Renal cortical epithelial cell (primary cell): Measurements from ENCODE around the gene TGFBR1. TPM values are rescaled to one million over a fixed set of nuclear protein-coding genes. Genes with fewer than 3 reads are reported as not detected.
"Not testable (repeated sequence)": the region's sequence is repeated elsewhere in the genome, so short reads cannot be mapped to it uniquely, and the experiment has no call there.

Source experiments
- DNase-seq: peaks from one replicate; pipeline ENCODE4 v3.0.0-alpha.2; 2011; ENCODE audit warnings: low read depth
- total RNA-seq: library from RNA; depleted of rRNA; stranded (reverse); fragments of >200 nt; gene quantifications from 2 replicates; pipeline ENCODE4 v1.2.3, GENCODE V29; 2014

The TGFBR1 gene
- total RNA-seq, 1 donor from 2014 or later: 317 TPM

DNA sequence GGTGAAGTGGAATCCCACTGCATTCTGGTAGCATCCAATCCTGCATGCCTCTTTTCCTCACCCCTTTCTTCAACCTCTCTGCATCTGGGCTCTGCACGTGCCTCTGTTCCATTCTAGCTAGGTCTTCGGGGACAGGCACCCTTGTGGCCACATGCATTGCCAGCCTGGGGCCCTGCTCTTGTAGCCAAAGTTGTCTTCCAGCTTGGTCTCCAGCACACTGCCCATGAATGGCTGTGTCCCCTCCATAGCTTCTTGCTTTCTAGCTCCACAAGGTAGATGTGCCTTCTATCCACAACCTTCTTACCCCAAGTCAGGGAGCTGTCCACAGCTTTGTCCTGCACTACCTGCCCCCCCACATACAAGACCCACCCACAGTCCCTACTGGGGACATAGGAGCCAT, 84.3 kb downstream of the TGFBR1 start:
- DNase-seq: no peak

DNA sequence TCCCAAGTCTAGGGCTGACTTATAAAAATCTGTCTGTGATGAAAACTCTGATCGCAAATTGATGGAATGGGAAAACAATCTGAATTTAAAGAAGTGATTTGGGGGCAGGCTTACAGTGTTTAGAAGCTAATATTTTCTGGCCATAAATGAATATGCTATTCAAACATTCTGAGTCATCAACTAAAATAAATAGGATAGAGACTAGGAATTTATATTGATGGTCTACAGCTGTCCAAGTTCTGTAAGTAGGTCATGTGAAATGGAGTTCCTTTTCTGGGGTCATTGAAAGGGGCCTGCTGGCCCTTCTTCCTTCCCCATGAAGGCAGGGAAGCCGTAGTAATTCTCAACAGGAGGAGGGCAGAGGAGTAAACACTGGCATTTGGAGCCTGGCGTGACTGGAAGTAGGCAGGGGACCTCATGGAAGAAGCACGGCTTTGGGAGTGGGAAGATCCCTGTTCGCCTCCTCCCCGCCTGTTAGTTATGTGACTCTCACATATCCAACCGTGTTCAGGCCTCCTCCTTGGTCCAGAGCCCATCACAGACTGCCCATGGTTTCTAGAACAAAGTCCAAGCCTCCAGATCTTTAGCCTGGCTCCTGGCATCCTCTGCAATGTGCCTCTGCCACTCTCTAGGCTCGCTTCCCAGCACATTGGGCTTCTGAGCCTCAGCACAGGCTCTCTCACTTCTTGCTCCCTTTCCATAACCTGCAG, 85.1 kb downstream of the TGFBR1 start:
- no peak for DNase-seq

DNA sequence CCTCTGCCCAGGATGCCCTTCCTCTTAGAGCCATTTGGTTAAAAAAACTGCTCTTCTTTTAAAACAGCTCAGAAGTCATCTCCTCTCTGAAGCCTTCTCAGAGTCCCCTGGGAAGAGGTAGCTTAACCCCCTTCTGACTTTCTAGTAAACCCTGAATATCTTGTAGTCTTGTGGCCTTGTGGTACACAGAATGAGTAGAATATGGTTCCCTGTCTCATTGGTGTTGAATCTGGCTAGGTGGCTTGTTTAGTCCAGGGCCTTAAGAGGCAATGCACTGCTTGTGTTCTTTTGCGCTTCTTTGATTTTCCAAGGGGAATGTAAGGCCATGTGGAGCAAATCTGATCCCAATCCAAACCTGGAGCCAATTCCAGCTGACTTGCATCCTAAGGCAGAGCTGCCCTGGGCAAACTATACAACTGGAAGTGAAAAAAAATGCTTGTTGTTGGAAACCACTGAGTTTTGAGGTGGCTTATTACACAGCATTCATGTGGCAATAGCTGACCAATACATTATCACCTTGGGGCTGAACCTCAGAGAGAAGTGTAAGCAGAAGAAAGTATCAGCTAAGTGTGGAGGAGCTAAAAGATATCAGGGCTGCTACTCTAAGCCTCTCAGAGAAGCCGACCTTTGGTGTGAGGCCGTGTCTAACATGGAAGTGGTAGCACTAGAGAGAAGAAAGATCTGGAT, 85.8 kb downstream of the TGFBR1 start:
- DNase-seq: no peak

DNA sequence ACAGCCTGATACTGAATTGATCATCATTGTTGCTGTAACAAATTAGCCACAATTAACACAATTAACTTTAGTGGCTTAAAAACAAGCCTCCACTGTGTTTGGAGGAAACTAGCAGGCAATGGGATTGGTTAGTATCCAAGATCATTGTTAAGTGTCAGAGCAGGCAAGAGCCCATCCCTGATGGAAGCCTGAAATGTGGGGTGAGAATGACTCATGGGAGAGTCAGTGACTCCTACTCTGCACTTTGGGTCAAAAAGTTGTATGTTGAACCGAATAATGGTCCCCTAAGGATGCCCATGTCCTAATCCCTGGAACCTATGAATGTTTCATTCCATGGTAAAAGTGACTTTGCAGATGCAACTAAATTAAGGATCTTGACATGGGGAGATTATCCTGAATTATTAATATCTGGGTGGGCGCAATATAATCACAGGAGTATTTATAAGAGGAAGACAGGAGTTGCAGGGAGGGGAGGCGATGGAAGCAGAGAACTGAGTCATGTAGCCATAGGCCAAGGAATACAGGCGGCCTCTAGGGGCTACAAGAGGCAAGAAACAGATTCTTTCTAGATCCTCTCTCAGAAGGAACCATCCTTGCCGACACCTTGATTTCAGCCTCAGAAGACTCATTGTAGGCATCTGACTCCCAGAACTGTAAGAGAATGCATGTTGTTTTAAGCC, 88.0 kb downstream of the TGFBR1 start:
- no peak for DNase-seq

DNA sequence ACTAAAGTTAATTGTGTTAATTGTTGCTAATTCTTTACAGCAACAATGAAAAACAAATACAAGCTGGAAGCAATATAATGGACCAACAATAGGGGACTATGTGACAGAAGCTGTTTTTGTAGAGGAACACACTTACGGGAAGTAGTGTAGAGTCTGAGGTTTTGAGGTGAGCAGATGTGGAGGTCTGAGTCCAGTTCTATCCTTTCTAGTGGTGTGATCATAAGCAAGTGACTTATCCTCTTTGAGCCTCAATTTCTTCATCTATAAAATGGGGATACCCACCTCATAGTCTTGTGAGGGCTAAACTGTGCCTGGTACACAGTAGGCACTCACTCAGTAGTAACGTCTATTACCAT, 88.5 kb downstream of the TGFBR1 start:
- no peak for DNase-seq

DNA sequence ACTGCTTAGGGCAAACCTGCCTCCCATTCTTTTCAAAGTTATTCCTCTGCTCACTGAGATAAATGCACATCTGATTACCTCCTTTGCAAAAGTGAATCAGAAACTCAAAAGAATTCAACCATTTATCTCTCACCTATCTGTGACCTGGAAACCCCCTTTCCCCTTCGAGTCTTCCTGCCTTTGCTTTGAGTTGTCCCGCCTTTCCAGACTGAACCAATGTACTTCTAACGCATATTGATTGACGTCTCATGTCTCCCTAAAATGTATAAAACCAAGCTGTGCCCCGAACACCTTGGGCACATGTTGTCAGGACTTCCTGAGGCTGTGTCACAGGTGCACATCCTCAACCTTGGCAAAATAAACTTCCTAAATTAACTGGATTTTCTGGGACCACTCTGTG, 91.6 kb downstream of the TGFBR1 start:
- not testable (repeated sequence) for DNase-seq

DNA sequence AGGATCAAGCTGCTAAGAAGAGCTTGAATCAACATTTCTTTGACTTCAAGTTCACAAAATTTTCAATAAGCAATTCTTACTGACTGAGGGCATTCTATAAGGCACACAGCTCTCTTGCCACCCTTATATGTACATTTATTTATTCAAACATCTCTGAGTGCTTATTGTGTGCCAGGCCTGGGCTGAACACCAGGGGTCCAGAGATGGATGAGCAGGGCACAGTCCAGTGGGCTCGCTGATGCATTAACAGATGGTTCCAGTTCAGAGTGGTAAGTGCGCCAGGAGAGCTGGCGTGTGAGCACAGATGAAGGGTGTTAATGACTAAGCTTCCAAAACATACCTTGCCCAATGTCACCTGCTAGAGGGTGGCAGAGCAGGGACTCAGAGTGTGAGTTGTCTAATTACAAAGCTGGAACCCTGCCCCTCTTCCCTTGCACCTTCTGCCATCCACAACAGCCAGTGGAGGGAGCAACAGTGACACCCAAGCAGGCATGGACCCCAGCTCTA, 92.3 kb downstream of the TGFBR1 start:
- no peak for DNase-seq

DNA sequence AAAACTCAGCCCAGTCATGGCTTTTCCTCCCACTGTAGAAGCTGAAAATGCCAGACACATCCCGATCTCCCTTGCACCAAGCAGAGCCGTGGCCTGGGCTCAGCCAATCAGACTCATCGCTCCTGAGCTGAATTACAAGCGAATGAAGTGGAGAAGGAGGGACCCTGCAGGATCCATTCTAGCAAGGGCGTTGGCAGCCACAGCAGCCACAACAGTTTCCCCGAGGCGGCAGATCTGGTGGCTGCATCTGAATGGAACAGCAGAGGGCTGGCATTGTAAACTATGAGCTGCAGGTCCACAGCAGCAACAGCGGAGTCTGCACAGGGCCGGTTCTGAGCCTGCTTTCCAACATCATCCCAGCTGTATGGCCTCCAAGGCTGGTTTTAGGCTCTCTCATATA, 93.1 kb downstream of the TGFBR1 start:
- no peak for DNase-seq

DNA sequence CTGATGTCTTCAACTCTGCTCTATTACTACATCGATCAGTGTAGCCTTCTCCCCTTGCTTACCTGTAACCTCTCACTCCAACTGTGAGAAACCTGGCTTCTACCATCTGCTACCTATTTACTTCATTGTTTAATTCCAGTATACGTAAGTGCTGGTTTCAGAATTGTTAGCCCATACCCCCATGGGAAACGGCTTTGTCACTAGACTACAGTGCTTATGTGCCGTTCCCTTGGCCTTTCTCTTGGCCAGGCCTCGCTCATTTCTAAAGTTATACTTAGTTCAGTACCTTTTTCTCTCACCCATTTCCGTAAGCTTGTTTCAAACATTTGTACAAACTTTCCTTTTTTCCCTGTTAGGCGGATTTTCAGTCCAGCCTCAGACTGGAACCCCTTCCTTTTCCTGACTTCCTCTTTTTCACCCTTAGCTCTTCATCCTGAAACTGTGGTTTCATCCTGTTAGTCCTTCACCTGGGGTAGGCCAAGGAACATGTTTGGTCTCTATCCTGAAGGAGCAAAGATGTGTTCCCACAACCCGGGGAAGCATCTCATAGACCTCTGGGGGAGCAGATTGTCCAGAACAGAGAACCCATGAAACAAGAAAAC, 95.1 kb downstream of the TGFBR1 start:
- no peak for DNase-seq

DNA sequence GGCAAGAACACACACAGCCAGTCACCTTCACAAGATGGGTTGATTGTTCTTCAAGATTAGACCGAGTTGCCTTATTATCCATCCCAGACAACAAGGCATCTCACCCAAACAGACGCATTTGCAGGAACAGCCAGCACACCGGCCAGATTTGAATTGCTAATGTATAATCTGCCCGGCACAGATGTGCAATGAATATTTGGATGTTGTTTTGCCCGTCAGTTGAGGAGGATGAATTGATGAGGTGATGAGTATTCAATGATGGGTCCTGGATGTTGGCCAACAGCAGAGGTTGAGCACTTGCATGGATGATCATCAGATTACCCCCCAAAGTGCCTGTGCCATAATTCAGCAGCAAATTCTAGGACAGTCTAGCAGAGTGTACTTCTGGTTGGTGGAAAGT, 96.7 kb downstream of the TGFBR1 start:
- no peak for DNase-seq

Other genes with a start within 250 kb of the TGFBR1 start
- gene COL15A1, start 161.2 kb upstream of the TGFBR1 start, total RNA-seq: 0.05 and 0.35 TPM in 2 replicates
- 46.7 and 54.6 TPM in 2 replicates for gene ALG2, start 116.8 kb downstream of the TGFBR1 start, total RNA-seq
- gene SEC61B, start 117.2 kb downstream of the TGFBR1 start, total RNA-seq: 70.1 and 134 TPM in 2 replicates